Measurements from ENCODE around the gene WDR81. TPM values are rescaled to one million over a fixed set of nuclear protein-coding genes. Genes with fewer than 3 reads are reported as not detected.

Gene WDR81
- total and polyA plus RNA-seq, 2 donors (not counting 3 experiments of a cell fraction or from before 2014, with no cell fraction given): 10.4 to 17.3 TPM

GRCh38 chr17:1755252-1755826 is 30.8 kb downstream of the WDR81 start:
- Histone ChIP-seq H3K4me1 (ENCODE audit: control insufficient read depth, extremely low read depth, insufficient read depth, low read length) (peaks cover 4% of the 10 kb centered on the region), H3K9me1 (replicated peaks; ENCODE audit: control insufficient read depth, extremely low read depth, insufficient read depth, low read length) (no peaks in the 10 kb centered on the region), H3K36me3 (ENCODE audit: control insufficient read depth in 2 of 2, extremely low read depth in 1 of 2, insufficient read depth in 2 of 2, low read length in 2 of 2) (no peaks in the 10 kb centered on the region), H2AFZ (ENCODE audit: low read depth, low read length) (no peak overlapping the region), H3K9me3 (replicated peaks; ENCODE audit: control insufficient read depth, insufficient read depth, low read length) (no peaks in the 10 kb centered on the region), H3K4me2 (ENCODE audit: insufficient read depth, low read length) (no peak overlapping the region), H3K4me3 (replicated peaks in 1 of 3; ENCODE audit: insufficient read depth in 1 of 3, low read depth in 1 of 3, low read length in 3 of 3) (no peak overlapping the region), H3K79me2 (ENCODE audit: control insufficient read depth, insufficient read depth, low read length) (no peaks in the 10 kb centered on the region), H4K20me1 (replicated peaks; ENCODE audit: control insufficient read depth, extremely low read depth, insufficient read depth, low read length) (no peaks in the 10 kb centered on the region), H3K27ac (ENCODE audit: insufficient read depth, low read depth, low read length) (no peak overlapping the region), H3K9ac (replicated peaks; ENCODE audit: extremely low read depth, insufficient read depth, low read length) (no peak overlapping the region), H3K27me3 (ENCODE audit: control insufficient read depth in 2 of 2, insufficient read depth in 2 of 2, low read length in 2 of 2) (no peaks in the 10 kb centered on the region)
- DNase-seq (ENCODE audit: low read depth, low spot score) (no peak), FAIRE-seq (no peak)
- TF ChIP-seq FOS (IDR thresholded peaks at IDR 0.05; ENCODE audit: borderline replicate concordance, insufficient read depth, low read length) (no peak), GATA2 (IDR thresholded peaks at IDR 0.05; ENCODE audit: insufficient read depth, insufficient read length, low read depth, low read length) (no peak), CTCF (IDR thresholded peaks at IDR 0.05; ENCODE audit: extremely low read depth in 1 of 2, insufficient read depth in 1 of 2, low read depth in 1 of 2, low read length in 2 of 2) (no peak)
- intact Hi-C loops (cut with micrococcal nuclease): no loop called here
- no TSS peak for BruUV-seq (replicated peaks)
- dilution Hi-C loops (cut with MboI; ENCODE audit: extremely low pct_ligation_motif_present, low sequenced_read_pairs): no loop called here
- ChIA-PET CTCF (no interaction called here), POLR2A (no interaction called here)

- CTCF ChIA-PET: interaction anchor here (2.0 kb wide), 1 partner anchor 28 kb away, joined by 5 read pairs; no protein-coding TSS in a partner anchor
- dilution Hi-C loops (cut with MboI; ENCODE audit: extremely low pct_ligation_motif_present, low sequenced_read_pairs): no loop called here
- no peak overlapping the region for H2AFZ ChIP-seq (ENCODE audit: low read depth, low read length)
Measured at GRCh38 chr17:1755827-1756262, 31.3 kb downstream of the WDR81 start.

More at GRCh38 chr17:1755827-1756262, 31.3 kb downstream of the WDR81 start:
- H3K9me3 ChIP-seq (replicated peaks; ENCODE audit: control insufficient read depth, insufficient read depth, low read length): no peaks in the 10 kb centered on the region
- H3K36me3 ChIP-seq (ENCODE audit: control insufficient read depth in 2 of 2, extremely low read depth in 1 of 2, insufficient read depth in 2 of 2, low read length in 2 of 2): no peaks in the 10 kb centered on the region
- no TSS peak for BruUV-seq (replicated peaks)
- no peak for TF ChIP-seq FOS (IDR thresholded peaks at IDR 0.05; ENCODE audit: borderline replicate concordance, insufficient read depth, low read length)
- no peak for TF ChIP-seq MAX (IDR thresholded peaks at IDR 0.05; ENCODE audit: insufficient read depth, insufficient read length)
- TF ChIP-seq MYC (IDR thresholded peaks at IDR 0.05; ENCODE audit: low read depth, low read length): no peak
- TF ChIP-seq EZH2 (IDR thresholded peaks at IDR 0.05; ENCODE audit: borderline replicate concordance, low read depth, low read length, severe bottlenecking): no peak
- no peak for TF ChIP-seq JUN (IDR thresholded peaks at IDR 0.05; ENCODE audit: borderline replicate concordance, insufficient read depth, insufficient read length, low read depth)
- TF ChIP-seq GATA2 (IDR thresholded peaks at IDR 0.05; ENCODE audit: insufficient read depth, insufficient read length, low read depth, low read length): no peak
- no peak for TF ChIP-seq POLR2AphosphoS5 (IDR thresholded peaks at IDR 0.05; ENCODE audit: insufficient read depth, low read depth, low read length)
- no peak for TF ChIP-seq CTCF (IDR thresholded peaks at IDR 0.05; ENCODE audit: extremely low read depth in 1 of 2, insufficient read depth in 1 of 2, low read depth in 1 of 2, low read length in 2 of 2)
- no peak for TF ChIP-seq POLR2A (IDR thresholded peaks at IDR 0.05; ENCODE audit: low read depth, low read length)
- no peaks in the 10 kb centered on the region for H3K9me1 ChIP-seq (replicated peaks; ENCODE audit: control insufficient read depth, extremely low read depth, insufficient read depth, low read length)
- H3K4me3 ChIP-seq (replicated peaks in 1 of 3; ENCODE audit: insufficient read depth in 1 of 3, low read depth in 1 of 3, low read length in 3 of 3): no peak overlapping the region
- H3K27me3 ChIP-seq (ENCODE audit: control insufficient read depth in 2 of 2, insufficient read depth in 2 of 2, low read length in 2 of 2): no peaks in the 10 kb centered on the region
- H3K9ac ChIP-seq (replicated peaks; ENCODE audit: extremely low read depth, insufficient read depth, low read length): no peak overlapping the region
- no peak overlapping the region for H3K27ac ChIP-seq (ENCODE audit: insufficient read depth, low read depth, low read length)
- no peaks in the 10 kb centered on the region for H4K20me1 ChIP-seq (replicated peaks; ENCODE audit: control insufficient read depth, extremely low read depth, insufficient read depth, low read length)
- POLR2A ChIA-PET: no interaction called here
- no peak for DNase-seq (ENCODE audit: low read depth, low spot score)
- H3K4me2 ChIP-seq (ENCODE audit: insufficient read depth, low read length): no peak overlapping the region
- peaks cover 4% of the 10 kb centered on the region for H3K4me1 ChIP-seq (ENCODE audit: control insufficient read depth, extremely low read depth, insufficient read depth, low read length)
- intact Hi-C loops (cut with micrococcal nuclease): no loop called here
- FAIRE-seq: no peak
- H3K79me2 ChIP-seq (ENCODE audit: control insufficient read depth, insufficient read depth, low read length): no peaks in the 10 kb centered on the region

Data from endothelial cell of umbilical vein (primary cell).